Measurements from ENCODE around the gene RNF181. TPM values are rescaled to one million over a fixed set of nuclear protein-coding genes. Genes with fewer than 3 reads are reported as not detected.

The RNF181 gene
- polyA plus RNA-seq (2013, experiment 1 of 4) = 89.3 TPM
- polyA plus RNA-seq (2013, experiment 2 of 4) = 95.3 TPM
- 89.7 TPM for polyA plus RNA-seq (2013, experiment 3 of 4)
- polyA plus RNA-seq (2013, experiment 4 of 4) = 108 TPM

- WGBS, 2 experiments = 0% methylated on average over 47 of the region's 47 CpGs
- Histone ChIP-seq H3K4me1 (ENCODE audit: control insufficient read depth, insufficient read depth, low read length) (peaks cover 12% of the 10 kb centered on the region), H3K27me3 (ENCODE audit: control insufficient read depth, insufficient read depth, low read length, poor library complexity, severe bottlenecking) (peaks cover 4% of the 10 kb centered on the region), H3K27ac (ENCODE audit: insufficient read depth, low read depth, low read length, poor library complexity, severe bottlenecking) (no peak within 1 kb of the TSS), H3K9me3 (ENCODE audit: control insufficient read depth, low read length) (no peaks in the 10 kb centered on the region), H3K4me3 (ENCODE audit: insufficient read depth, low read depth, low read length) (peak within 1 kb of the TSS; percentile 90), H3K36me3 (ENCODE audit: control insufficient read depth, insufficient read depth, low read length) (peaks cover 7% of the 10 kb centered on the region)
Measured at GRCh38 chr2:85595301-85596025, at the start of gene RNF181. Gene RNF181, plus strand, starts transcription at chr2:85595745. Its CDS starts 19 bp downstream, at chr2:85595764.

GRCh38 chr2:85545780-85546240, 49.7 kb upstream of the RNF181 start:
- Histone ChIP-seq H3K27ac (ENCODE audit: insufficient read depth, low read depth, low read length, poor library complexity, severe bottlenecking) (no peak overlapping the region), H3K27me3 (ENCODE audit: control insufficient read depth, insufficient read depth, low read length, poor library complexity, severe bottlenecking) (no peaks in the 10 kb centered on the region), H3K4me1 (ENCODE audit: control insufficient read depth, insufficient read depth, low read length) (peaks cover 12% of the 10 kb centered on the region), H3K36me3 (ENCODE audit: control insufficient read depth, insufficient read depth, low read length) (peaks cover 45% of the 10 kb centered on the region), H3K9me3 (ENCODE audit: control insufficient read depth, low read length) (no peaks in the 10 kb centered on the region), H3K4me3 (ENCODE audit: insufficient read depth, low read depth, low read length) (no peak overlapping the region)
- whole genome bisulfite sequencing, 2 experiments = 85 to 86% methylated on average over 5 of the region's 5 CpGs

- 86 to 100% methylated on average over 1 of the region's 1 CpG for WGBS, 2 experiments
- peaks cover 40% of the 10 kb centered on the region for H3K36me3 ChIP-seq (ENCODE audit: control insufficient read depth, insufficient read depth, low read length)
- H3K4me3 ChIP-seq (ENCODE audit: insufficient read depth, low read depth, low read length) = no peak overlapping the region
- H3K27me3 ChIP-seq (ENCODE audit: control insufficient read depth, insufficient read depth, low read length, poor library complexity, severe bottlenecking) = no peaks in the 10 kb centered on the region
- H3K9me3 ChIP-seq (ENCODE audit: control insufficient read depth, low read length) = no peaks in the 10 kb centered on the region
- H3K4me1 ChIP-seq (ENCODE audit: control insufficient read depth, insufficient read depth, low read length) = peaks cover under 1% of the 10 kb centered on the region
- H3K27ac ChIP-seq (ENCODE audit: insufficient read depth, low read depth, low read length, poor library complexity, severe bottlenecking) = no peak overlapping the region
Measured at GRCh38 chr2:85547089-85547858, 48.3 kb upstream of the RNF181 start.

- H3K36me3 ChIP-seq (ENCODE audit: control insufficient read depth, insufficient read depth, low read length) = peaks cover 38% of the 10 kb centered on the region
- no peak overlapping the region for H3K27ac ChIP-seq (ENCODE audit: insufficient read depth, low read depth, low read length, poor library complexity, severe bottlenecking)
- 95% methylated on average over 6 of the region's 6 CpGs for WGBS, 2 experiments
- H3K4me3 ChIP-seq (ENCODE audit: insufficient read depth, low read depth, low read length) = no peak overlapping the region
- no peaks in the 10 kb centered on the region for H3K4me1 ChIP-seq (ENCODE audit: control insufficient read depth, insufficient read depth, low read length)
- no peaks in the 10 kb centered on the region for H3K27me3 ChIP-seq (ENCODE audit: control insufficient read depth, insufficient read depth, low read length, poor library complexity, severe bottlenecking)
- H3K9me3 ChIP-seq (ENCODE audit: control insufficient read depth, low read length) = no peaks in the 10 kb centered on the region
Measured at GRCh38 chr2:85547859-85548607, 47.5 kb upstream of the RNF181 start.

- H3K4me1 ChIP-seq (ENCODE audit: control insufficient read depth, insufficient read depth, low read length) = no peaks in the 10 kb centered on the region
- WGBS, 2 experiments = 93 to 94% methylated on average over 2 of the region's 2 CpGs
- peaks cover 33% of the 10 kb centered on the region for H3K36me3 ChIP-seq (ENCODE audit: control insufficient read depth, insufficient read depth, low read length)
- H3K27ac ChIP-seq (ENCODE audit: insufficient read depth, low read depth, low read length, poor library complexity, severe bottlenecking) = peak overlapping the region; percentile 16
- H3K4me3 ChIP-seq (ENCODE audit: insufficient read depth, low read depth, low read length) = no peak overlapping the region
- no peaks in the 10 kb centered on the region for H3K27me3 ChIP-seq (ENCODE audit: control insufficient read depth, insufficient read depth, low read length, poor library complexity, severe bottlenecking)
- no peaks in the 10 kb centered on the region for H3K9me3 ChIP-seq (ENCODE audit: control insufficient read depth, low read length)
Measured at GRCh38 chr2:85548608-85548900, 47.0 kb upstream of the RNF181 start.

- WGBS, 2 experiments = 94 to 96% methylated on average over 10 of the region's 10 CpGs
- H3K27ac ChIP-seq (ENCODE audit: insufficient read depth, low read depth, low read length, poor library complexity, severe bottlenecking) = no peak overlapping the region
- no peak overlapping the region for H3K4me3 ChIP-seq (ENCODE audit: insufficient read depth, low read depth, low read length)
- H3K27me3 ChIP-seq (ENCODE audit: control insufficient read depth, insufficient read depth, low read length, poor library complexity, severe bottlenecking) = no peaks in the 10 kb centered on the region
- H3K9me3 ChIP-seq (ENCODE audit: control insufficient read depth, low read length) = no peaks in the 10 kb centered on the region
- H3K36me3 ChIP-seq (ENCODE audit: control insufficient read depth, insufficient read depth, low read length) = peaks cover 37% of the 10 kb centered on the region
- H3K4me1 ChIP-seq (ENCODE audit: control insufficient read depth, insufficient read depth, low read length) = no peaks in the 10 kb centered on the region
Measured at GRCh38 chr2:85549095-85549494, 46.5 kb upstream of the RNF181 start.

- H3K27ac ChIP-seq (ENCODE audit: insufficient read depth, low read depth, low read length, poor library complexity, severe bottlenecking) = no peak overlapping the region
Measured at GRCh38 chr2:85549826-85550225, 45.7 kb upstream of the RNF181 start.

GRCh38 chr2:85550486-85550885, 45.1 kb upstream of the RNF181 start:
- no peaks in the 10 kb centered on the region for H3K4me1 ChIP-seq (ENCODE audit: control insufficient read depth, insufficient read depth, low read length)
- H3K36me3 ChIP-seq (ENCODE audit: control insufficient read depth, insufficient read depth, low read length) = peaks cover 30% of the 10 kb centered on the region
- no peaks in the 10 kb centered on the region for H3K27me3 ChIP-seq (ENCODE audit: control insufficient read depth, insufficient read depth, low read length, poor library complexity, severe bottlenecking)
- H3K27ac ChIP-seq (ENCODE audit: insufficient read depth, low read depth, low read length, poor library complexity, severe bottlenecking) = no peak overlapping the region
- WGBS, 2 experiments = 95% methylated on average over 10 of the region's 10 CpGs
- no peaks in the 10 kb centered on the region for H3K9me3 ChIP-seq (ENCODE audit: control insufficient read depth, low read length)
- H3K4me3 ChIP-seq (ENCODE audit: insufficient read depth, low read depth, low read length) = no peak overlapping the region

More at GRCh38 chr2:85549826-85550225, 45.7 kb upstream of the RNF181 start:
- Histone ChIP-seq H3K4me1 (ENCODE audit: control insufficient read depth, insufficient read depth, low read length) (no peaks in the 10 kb centered on the region), H3K36me3 (ENCODE audit: control insufficient read depth, insufficient read depth, low read length) (peaks cover 33% of the 10 kb centered on the region), H3K27me3 (ENCODE audit: control insufficient read depth, insufficient read depth, low read length, poor library complexity, severe bottlenecking) (no peaks in the 10 kb centered on the region), H3K9me3 (ENCODE audit: control insufficient read depth, low read length) (no peaks in the 10 kb centered on the region), H3K4me3 (ENCODE audit: insufficient read depth, low read depth, low read length) (no peak overlapping the region)
- WGBS, 2 experiments = 74 to 81% methylated on average over 4 of the region's 4 CpGs

GRCh38 chr2:85551698-85552678, 43.6 kb upstream of the RNF181 start:
- WGBS, 2 experiments = 85 to 88% methylated on average over 9 of the region's 9 CpGs
- no peak overlapping the region for H3K4me3 ChIP-seq (ENCODE audit: insufficient read depth, low read depth, low read length)
- no peaks in the 10 kb centered on the region for H3K4me1 ChIP-seq (ENCODE audit: control insufficient read depth, insufficient read depth, low read length)
- no peak overlapping the region for H3K27ac ChIP-seq (ENCODE audit: insufficient read depth, low read depth, low read length, poor library complexity, severe bottlenecking)
- H3K9me3 ChIP-seq (ENCODE audit: control insufficient read depth, low read length) = no peaks in the 10 kb centered on the region
- peaks cover 29% of the 10 kb centered on the region for H3K36me3 ChIP-seq (ENCODE audit: control insufficient read depth, insufficient read depth, low read length)
- H3K27me3 ChIP-seq (ENCODE audit: control insufficient read depth, insufficient read depth, low read length, poor library complexity, severe bottlenecking) = no peaks in the 10 kb centered on the region
